H1 (cell line): ENCODE measurements around the gene TLX1. TPM values are rescaled to one million over a fixed set of nuclear protein-coding genes. Genes with fewer than 3 reads are reported as not detected.

ENCODE experiments used
- CEBPB ChIP-seq: IDR thresholded peaks from 2 replicates; pipeline ENCODE4 v1.6.1; 2012; ENCODE audit warnings: low read depth, low read length
- JUN ChIP-seq: IDR thresholded peaks from 2 replicates; pipeline ENCODE4 v1.6.1; 2011; ENCODE audit warnings: low read depth, mild to moderate bottlenecking, improper control_type of control experiment, low read length
- PHF8 ChIP-seq: fragments of 200-600 bp; sonication (generic); conservative IDR thresholded peaks from 2 replicates; pipeline ENCODE4 v1.7.1; 2012; ENCODE audit warnings: low read depth, mild to moderate bottlenecking, inconsistent platforms, low read length, moderate library complexity
- SIRT6 ChIP-seq: IDR thresholded peaks from one replicate; pipeline ENCODE4 v1.7.1; 2012; ENCODE audit warnings: low read length, inconsistent platforms
- TBP ChIP-seq: IDR thresholded peaks from 2 replicates; pipeline ENCODE4 v1.6.1; 2011; ENCODE audit warnings: low read depth, low read length, improper control_type of control experiment
- TEAD4 ChIP-seq: IDR thresholded peaks from 2 replicates; pipeline ENCODE4 v1.6.1; 2012; ENCODE audit warnings: low read depth, low read length, inconsistent platforms, mixed read lengths
- polyA plus RNA-seq, 7 experiments: library from polyadenylated mRNA; depleted of rRNA in 3 of 7; stranded (reverse) in 5 of 7; unstranded in 2 of 7; fragments of >200 nt in 5 of 7; fragments of 200-250 nt in 2 of 7; gene quantifications; 1 replicate in 5 of 7; 2 replicates in 1 of 7; 4 replicates in 1 of 7; pipeline versions ENCODE4 v1.2.1 to v1.2.3, GENCODE V29; 2011 to 2013; ENCODE audit warnings: missing spikeins in 2 of 7, mixed read lengths in 2 of 7
- total RNA-seq: library from RNA; stranded (reverse); fragmentation: NEBNext Ultra II Directional; extraction: Animal tissue kit (Norgen Biotek cat#: 25700); gene quantifications from 2 replicates; pipeline ENCODE4 v1.2.1, GENCODE V29; 2021

Gene TLX1
- total and polyA plus RNA-seq, 2 of the 8 experiments (the other 6 are each of a cell fraction or from before 2014, with no cell fraction given) = not detected

DNA sequence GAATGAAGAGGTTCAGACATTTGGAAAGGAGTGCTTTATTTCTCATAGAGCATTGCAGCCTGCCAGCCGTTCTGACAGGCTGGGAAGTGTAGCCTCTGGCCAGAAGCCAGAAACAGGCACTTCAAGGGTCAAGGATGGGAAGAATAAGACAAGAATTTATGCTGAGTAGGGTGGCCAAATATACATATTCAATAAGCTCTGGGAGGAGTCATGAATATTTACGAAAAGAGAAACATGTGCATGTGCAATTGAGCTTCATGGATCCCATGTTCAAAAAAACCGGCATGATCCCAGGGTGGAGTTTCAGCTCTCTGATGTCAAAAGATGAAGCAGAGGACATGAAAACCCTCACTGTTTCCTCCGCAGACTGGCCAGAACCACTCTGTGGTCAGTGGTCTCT, 32.9 kb downstream of the TLX1 start (continued):
- TF ChIP-seq PHF8 (no peak), CEBPB (no peak), JUN (no peak), TBP (no peak), SIRT6 (no peak), TEAD4 (no peak)
